ENCODE measurements around the gene DRD5. TPM values are rescaled to one million over a fixed set of nuclear protein-coding genes. Genes with fewer than 3 reads are reported as not detected.
"Not testable (repeated sequence)": the region's sequence is repeated elsewhere in the genome, so short reads cannot be mapped to it uniquely, and the experiment has no call there.

Gene DRD5
- total RNA-seq, 1 experiment from 2014 or later, result not detected

DNA sequence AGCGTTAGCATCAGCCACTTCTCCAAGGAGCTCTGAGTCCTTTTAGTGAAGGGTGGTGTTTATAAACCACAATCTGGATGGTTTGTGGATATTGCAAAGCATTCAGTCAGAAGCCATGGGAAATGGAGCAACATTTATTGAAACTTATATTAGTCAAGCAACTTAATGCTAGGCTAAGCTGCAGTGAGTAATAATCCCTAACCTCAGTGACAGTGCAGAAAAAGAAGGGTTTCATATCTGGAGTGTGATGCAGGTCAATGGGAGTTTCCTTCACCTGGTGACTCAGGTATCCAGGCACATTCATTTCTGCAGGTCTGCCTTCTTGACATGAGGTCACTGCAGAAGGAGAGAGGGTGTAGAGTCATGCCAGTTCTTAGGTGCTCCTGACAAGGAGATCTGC is 10.4 kb upstream of the DRD5 start:
- Histone ChIP-seq H3K9me3 (ENCODE audit: low read depth, low read length, poor library complexity, severe bottlenecking) (no peaks in the 10 kb centered on the region), H3K4me3 (ENCODE audit: low read depth, low read length, poor library complexity, severe bottlenecking) (no peak overlapping the region), H3K36me3 (ENCODE audit: insufficient read depth, low read length, poor library complexity, severe bottlenecking) (no peaks in the 10 kb centered on the region), H3K27ac (ENCODE audit: low read depth, low read length, poor library complexity, severe bottlenecking) (no peak overlapping the region), H3K27me3 (replicated peaks; ENCODE audit: insufficient read depth, low read depth, low read length, poor library complexity) (no peaks in the 10 kb centered on the region), H3K4me1 (ENCODE audit: insufficient read depth, low read length, poor library complexity, severe bottlenecking) (no peaks in the 10 kb centered on the region)
- intact Hi-C loops (cut with micrococcal nuclease; ENCODE audit: unreplicated experiment), result no loop called here
- TF ChIP-seq EZH2 (IDR thresholded peaks at IDR 0.05; ENCODE audit: borderline replicate concordance, low read depth, low read length, poor library complexity, severe bottlenecking) (no peak), CTCF (conservative IDR thresholded peaks at IDR 0.05; ENCODE audit: low read depth, low read length) (no peak)
- BruUV-seq (replicated peaks), result no TSS peak
- CTCF ChIA-PET, result no interaction called here
- DNase-seq (ENCODE audit: low spot score), result no peak
- POLR2A ChIA-PET (ENCODE audit: low non-redundant PET), result no interaction called here

GRCh38 chr4:9773471-9773870 is 8.0 kb upstream of the DRD5 start:
- ChIA-PET CTCF (no interaction called here), POLR2A (ENCODE audit: low non-redundant PET) (no interaction called here)
- intact Hi-C loops (cut with micrococcal nuclease; ENCODE audit: unreplicated experiment), result no loop called here
- Histone ChIP-seq H3K36me3 (ENCODE audit: insufficient read depth, low read length, poor library complexity, severe bottlenecking) (no peaks in the 10 kb centered on the region), H3K27me3 (replicated peaks; ENCODE audit: insufficient read depth, low read depth, low read length, poor library complexity) (no peaks in the 10 kb centered on the region), H3K4me3 (ENCODE audit: low read depth, low read length, poor library complexity, severe bottlenecking) (no peak overlapping the region), H3K4me1 (ENCODE audit: insufficient read depth, low read length, poor library complexity, severe bottlenecking) (no peaks in the 10 kb centered on the region), H3K27ac (ENCODE audit: low read depth, low read length, poor library complexity, severe bottlenecking) (no peak overlapping the region), H3K9me3 (ENCODE audit: low read depth, low read length, poor library complexity, severe bottlenecking) (no peaks in the 10 kb centered on the region)
- DNase-seq (ENCODE audit: low spot score), result no peak
- TF ChIP-seq CTCF (conservative IDR thresholded peaks at IDR 0.05; ENCODE audit: low read depth, low read length) (no peak), EZH2 (IDR thresholded peaks at IDR 0.05; ENCODE audit: borderline replicate concordance, low read depth, low read length, poor library complexity, severe bottlenecking) (no peak)
- BruUV-seq (replicated peaks), result no TSS peak

DNA sequence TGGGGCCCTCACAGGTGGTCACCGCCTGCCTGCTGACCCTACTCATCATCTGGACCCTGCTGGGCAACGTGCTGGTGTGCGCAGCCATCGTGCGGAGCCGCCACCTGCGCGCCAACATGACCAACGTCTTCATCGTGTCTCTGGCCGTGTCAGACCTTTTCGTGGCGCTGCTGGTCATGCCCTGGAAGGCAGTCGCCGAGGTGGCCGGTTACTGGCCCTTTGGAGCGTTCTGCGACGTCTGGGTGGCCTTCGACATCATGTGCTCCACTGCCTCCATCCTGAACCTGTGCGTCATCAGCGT is 652 bp downstream of the DRD5 start:
- H3K4me3 ChIP-seq (ENCODE audit: low read depth, low read length, poor library complexity, severe bottlenecking), result no peak overlapping the region
- no peak for TF ChIP-seq EZH2 (IDR thresholded peaks at IDR 0.05; ENCODE audit: borderline replicate concordance, low read depth, low read length, poor library complexity, severe bottlenecking)
- no peak for TF ChIP-seq CTCF (conservative IDR thresholded peaks at IDR 0.05; ENCODE audit: low read depth, low read length)
- no peaks in the 10 kb centered on the region for H3K27me3 ChIP-seq (replicated peaks; ENCODE audit: insufficient read depth, low read depth, low read length, poor library complexity)
- no peaks in the 10 kb centered on the region for H3K36me3 ChIP-seq (ENCODE audit: insufficient read depth, low read length, poor library complexity, severe bottlenecking)
- POLR2A ChIA-PET (ENCODE audit: low non-redundant PET), result no interaction called here
- no peaks in the 10 kb centered on the region for H3K9me3 ChIP-seq (ENCODE audit: low read depth, low read length, poor library complexity, severe bottlenecking)
- no peak overlapping the region for H3K27ac ChIP-seq (ENCODE audit: low read depth, low read length, poor library complexity, severe bottlenecking)
- CTCF ChIA-PET, result no interaction called here
- intact Hi-C loops (cut with micrococcal nuclease; ENCODE audit: unreplicated experiment), result no loop called here
- no peak for DNase-seq (ENCODE audit: low spot score)
- H3K4me1 ChIP-seq (ENCODE audit: insufficient read depth, low read length, poor library complexity, severe bottlenecking), result no peaks in the 10 kb centered on the region
- no TSS peak for BruUV-seq (replicated peaks)

DNA sequence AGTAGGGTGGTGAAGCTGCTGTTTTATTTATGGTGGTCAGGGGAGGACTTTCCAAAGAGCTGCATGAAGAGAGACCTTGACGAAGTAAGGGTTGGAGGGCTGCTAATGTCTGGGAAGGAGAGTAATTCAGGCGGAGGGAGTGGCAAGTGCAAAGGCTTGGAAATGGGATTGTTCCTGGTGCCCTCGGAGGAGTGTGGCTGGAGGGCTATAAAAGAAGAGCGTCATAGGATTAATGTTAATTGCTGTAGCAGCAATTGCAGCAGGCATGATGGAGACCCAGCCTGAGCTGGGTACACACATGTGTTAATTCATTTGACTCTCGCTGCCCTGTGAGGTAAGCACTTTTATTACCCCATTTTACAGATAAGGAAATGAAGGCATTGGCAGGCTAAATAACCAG is 4.5 kb downstream of the DRD5 start:
- H3K36me3 ChIP-seq (ENCODE audit: insufficient read depth, low read length, poor library complexity, severe bottlenecking); H3K4me1 ChIP-seq (ENCODE audit: insufficient read depth, low read length, poor library complexity, severe bottlenecking); DNase-seq (ENCODE audit: low spot score); intact Hi-C loops (cut with micrococcal nuclease; ENCODE audit: unreplicated experiment); H3K4me3 ChIP-seq (ENCODE audit: low read depth, low read length, poor library complexity, severe bottlenecking); POLR2A ChIA-PET (ENCODE audit: low non-redundant PET); BruUV-seq (replicated peaks); H3K27ac ChIP-seq (ENCODE audit: low read depth, low read length, poor library complexity, severe bottlenecking); CTCF ChIA-PET; H3K9me3 ChIP-seq (ENCODE audit: low read depth, low read length, poor library complexity, severe bottlenecking); H3K27me3 ChIP-seq (replicated peaks; ENCODE audit: insufficient read depth, low read depth, low read length, poor library complexity): not testable (repeated sequence)
